Fibroblast of pulmonary artery (primary cell): ENCODE results near the gene RHOB.

Source experiments
- DNase-seq: peaks from one replicate; pipeline ENCODE4 v3.0.0-alpha.2; 2010; ENCODE audit warnings: low read depth
- H3K4me3 ChIP-seq: replicated peaks from 2 replicates; pipeline ENCODE4 v1.5.1; 2011; ENCODE audit warnings: low read depth, mild to moderate bottlenecking, control low read depth, low read length, moderate library complexity
- CTCF ChIP-seq: IDR thresholded peaks from 2 replicates; pipeline ENCODE4 v1.5.1; 2011; ENCODE audit warnings: mild to moderate bottlenecking, control low read depth, low read length, inconsistent platforms; ENCODE audit errors: missing control alignments

The RHOB gene

DNA sequence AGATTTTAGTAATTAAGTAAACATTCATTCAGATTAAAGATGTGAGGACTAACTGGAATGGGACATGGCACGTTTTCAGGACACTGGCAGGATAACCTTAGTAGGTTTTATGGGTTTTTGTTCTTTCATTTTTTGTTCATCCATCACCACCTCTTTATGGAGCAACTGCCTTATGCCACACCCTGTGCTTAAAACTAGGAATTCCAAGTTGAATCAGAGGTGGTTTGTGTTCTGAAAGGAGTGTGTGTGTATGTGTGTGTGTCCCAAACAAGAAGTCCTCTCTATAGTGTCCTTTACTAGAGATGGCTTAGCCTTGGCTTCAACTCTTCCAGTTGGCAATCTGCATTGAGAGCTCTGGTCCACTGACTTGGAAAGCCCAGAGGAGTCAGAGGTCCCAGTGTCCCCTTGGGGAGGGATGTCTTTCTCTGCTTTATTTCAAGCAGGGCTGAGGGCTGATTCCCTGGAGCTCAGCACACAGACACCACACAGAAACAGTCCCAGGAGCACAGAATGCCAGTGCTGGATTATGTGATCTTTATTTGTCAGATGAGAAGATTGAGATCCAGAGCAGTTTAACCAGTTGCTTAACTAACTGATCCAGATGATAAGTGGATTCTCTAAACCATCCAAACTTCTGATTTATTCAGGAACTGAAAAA, 25.2 kb downstream of the RHOB start:
- H3K4me3 ChIP-seq = no peak overlapping the region
- DNase-seq = no peak
- TF ChIP-seq CTCF = no peak

DNA sequence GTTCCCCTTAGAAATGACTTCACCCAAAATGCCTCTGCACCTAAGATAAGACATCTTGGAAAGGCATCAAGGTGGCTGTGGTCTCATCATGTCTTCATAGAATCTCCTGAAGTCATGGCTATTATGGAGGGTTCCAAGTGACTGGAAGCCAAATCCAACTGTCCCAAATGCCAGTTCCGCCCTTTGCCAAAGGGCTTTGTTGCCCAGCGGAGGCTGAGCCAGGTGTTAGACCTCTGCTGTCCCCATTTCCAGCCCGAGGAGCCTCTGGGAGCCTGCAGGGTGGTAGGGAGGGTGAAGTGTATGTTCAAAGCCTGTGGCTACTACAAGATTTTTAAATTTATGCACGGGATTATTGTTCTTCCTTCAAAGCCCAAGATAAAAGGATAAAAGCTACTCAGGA, 25.7 kb downstream of the RHOB start:
- DNase-seq = no peak
- TF ChIP-seq CTCF = no peak
- no peak overlapping the region for H3K4me3 ChIP-seq

DNA sequence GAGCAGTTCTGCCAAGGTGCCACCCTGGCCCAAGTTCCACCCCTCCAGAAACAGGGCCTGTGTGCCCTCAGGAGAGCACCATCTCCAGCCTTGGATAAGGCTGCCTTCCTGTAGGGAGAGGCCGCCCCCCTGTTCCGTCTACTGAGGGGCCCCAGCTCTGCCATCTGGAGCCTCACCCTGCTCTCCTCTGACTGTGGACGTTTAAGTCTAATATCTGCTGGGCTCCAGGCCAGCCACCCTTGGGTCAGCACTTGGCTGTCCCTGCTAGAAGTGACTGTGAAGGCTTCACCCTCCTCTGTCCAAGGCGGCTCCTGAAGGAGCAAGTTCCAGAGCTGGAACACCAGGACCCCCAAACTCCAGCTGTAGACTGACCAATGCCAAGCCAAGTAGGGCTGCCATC, 26.3 kb downstream of the RHOB start:
- H3K4me3 ChIP-seq = no peak overlapping the region
- no peak for DNase-seq
- TF ChIP-seq CTCF = no peak

DNA sequence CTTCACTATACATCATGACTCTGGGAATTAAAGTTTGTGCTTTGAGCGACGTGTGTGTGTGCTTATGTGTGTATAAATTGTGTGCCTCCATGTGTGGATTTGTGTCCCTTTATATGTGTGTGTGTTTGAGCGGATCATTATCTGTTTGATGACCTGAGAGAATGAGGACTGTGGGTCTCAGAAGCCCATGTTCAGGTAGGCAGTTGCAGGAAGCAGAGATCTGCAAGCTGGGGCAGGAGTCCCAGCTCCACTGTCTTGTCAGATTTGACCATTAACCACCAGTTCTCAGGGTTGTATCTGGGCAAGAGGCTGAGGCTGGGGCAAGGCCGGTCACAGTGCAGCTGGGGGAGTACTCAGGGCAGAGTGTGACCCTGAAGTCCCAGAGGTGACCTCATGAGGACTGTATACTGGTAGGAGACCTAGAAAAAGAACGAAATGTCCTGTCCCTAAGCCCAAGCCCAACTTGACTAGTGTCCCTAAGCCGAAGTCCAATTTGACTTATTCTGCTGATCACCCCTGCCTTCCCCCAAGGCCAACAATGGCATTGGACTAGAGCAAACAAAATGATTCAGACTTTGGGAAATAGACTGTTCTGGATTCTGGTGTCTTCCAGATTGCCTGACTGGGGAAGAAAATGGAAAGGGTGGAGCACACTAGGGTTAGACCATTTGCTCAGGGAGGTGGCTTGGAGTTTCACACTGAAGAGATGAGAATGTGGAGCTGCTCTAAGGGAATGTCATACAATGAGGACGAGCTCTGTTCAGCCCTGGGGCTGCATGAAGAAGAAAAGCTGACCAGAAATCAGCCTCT, 28.1 kb downstream of the RHOB start:
- no peak for DNase-seq
- no peak for TF ChIP-seq CTCF
- no peak overlapping the region for H3K4me3 ChIP-seq

GRCh38 chr2:20475567-20475952, 28.7 kb downstream of the RHOB start:
- no peak for TF ChIP-seq CTCF
- H3K4me3 ChIP-seq = no peak overlapping the region
- DNase-seq = no peak

DNA sequence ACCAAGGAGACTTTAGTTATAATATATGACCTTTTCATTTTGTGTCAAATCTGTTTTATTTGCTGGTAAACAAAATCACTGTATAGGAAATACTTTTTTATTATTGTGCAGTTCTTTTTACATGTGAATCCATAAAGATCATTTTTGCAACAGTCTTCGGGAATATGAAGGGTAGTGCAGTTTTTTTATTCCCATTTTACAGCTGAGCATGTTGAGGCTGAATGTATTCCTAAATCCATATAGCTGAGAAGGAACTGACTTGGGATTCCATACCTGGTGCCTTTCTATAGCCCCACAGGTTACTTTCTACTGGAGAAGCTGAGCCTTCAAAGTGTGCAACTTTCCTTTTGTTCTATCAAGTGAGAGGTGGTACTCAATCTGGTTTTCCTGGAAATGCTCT, 29.6 kb downstream of the RHOB start:
- H3K4me3 ChIP-seq = no peak overlapping the region
- no peak for TF ChIP-seq CTCF
- DNase-seq = no peak
